OCI-LY3 (cell line): Measurements from ENCODE around the gene DIAPH2.

Experiments
- CTCF ChIP-seq: fragments of 200-600, 300-600 bp; sonication (generic); IDR thresholded peaks from 2 replicates; pipeline ENCODE4 v1.5.1; 2014; ENCODE audit warnings: antibody characterized with exemption, low read length, low read depth
- EZH2phosphoT487 ChIP-seq: fragments of 200-600 bp; shearing (Covaris generic); IDR thresholded peaks from 2 replicates; pipeline ENCODE4 v1.6.1; 2018; ENCODE audit warnings: antibody characterized with exemption, mixed run types, low read depth

GRCh38 chrX:96924581-96924980 is 239.9 kb downstream of the DIAPH2 start:
- TF ChIP-seq CTCF: no peak
- no peak for TF ChIP-seq EZH2phosphoT487
